ENCODE results near the gene STK38. TPM values are rescaled to one million over a fixed set of nuclear protein-coding genes. Genes with fewer than 3 reads are reported as not detected.

Gene STK38
- total RNA-seq, 4 donors from 2014 or later = 19.2 to 43.2 (median 31.3) TPM

GRCh38 chr6:36504181-36504580 lies 43.1 kb downstream of the STK38 start:
- DNase-seq (ENCODE audit: low spot score) (no peak), ATAC-seq (ENCODE audit: low FRiP score) (no peak)
- TF ChIP-seq CTCF (IDR thresholded peaks at IDR 0.05) = no peak

GRCh38 chr6:36501686-36502085 lies 45.6 kb downstream of the STK38 start:
- DNase-seq (ENCODE audit: low spot score) (no peak), ATAC-seq (ENCODE audit: low FRiP score) (no peak)
- TF ChIP-seq CTCF (IDR thresholded peaks at IDR 0.05) = no peak

GRCh38 chr6:36499918-36500317 lies 47.4 kb downstream of the STK38 start:
- ATAC-seq (ENCODE audit: low FRiP score) (no peak), DNase-seq (ENCODE audit: low spot score) (no peak)
- TF ChIP-seq CTCF (IDR thresholded peaks at IDR 0.05) = no peak

GRCh38 chr6:36495086-36495485 lies 52.2 kb downstream of the STK38 start:
- TF ChIP-seq CTCF (IDR thresholded peaks at IDR 0.05) = no peak
- ATAC-seq (ENCODE audit: low FRiP score) (no peak), DNase-seq (ENCODE audit: low spot score) (no peak)

- no peak for DNase-seq (ENCODE audit: low spot score)
- TF ChIP-seq CTCF (IDR thresholded peaks at IDR 0.05) = no peak
- no peak for ATAC-seq (ENCODE audit: low FRiP score)
Observed at GRCh38 chr6:36493859-36494258, 53.4 kb downstream of the STK38 start.

- DNase-seq (ENCODE audit: low spot score) (no peak), ATAC-seq (ENCODE audit: low FRiP score) (no peak)
- TF ChIP-seq CTCF (IDR thresholded peaks at IDR 0.05) = no peak
Observed at GRCh38 chr6:36493319-36493718, 54.0 kb downstream of the STK38 start.

- ATAC-seq (ENCODE audit: low FRiP score) (no peak), DNase-seq (ENCODE audit: low spot score) (no peak)
- TF ChIP-seq CTCF (IDR thresholded peaks at IDR 0.05) = no peak
Observed at GRCh38 chr6:36492621-36493020, 54.7 kb downstream of the STK38 start.

Data from omental fat pad (tissue), 4 donors.